ENCODE data around the gene C12orf42. TPM values are rescaled to one million over a fixed set of nuclear protein-coding genes. Genes with fewer than 3 reads are reported as not detected.

The C12orf42 gene
- total and polyA plus RNA-seq, 2 of the 4 experiments (the other 2 are of a cell fraction) = not detected

DNA sequence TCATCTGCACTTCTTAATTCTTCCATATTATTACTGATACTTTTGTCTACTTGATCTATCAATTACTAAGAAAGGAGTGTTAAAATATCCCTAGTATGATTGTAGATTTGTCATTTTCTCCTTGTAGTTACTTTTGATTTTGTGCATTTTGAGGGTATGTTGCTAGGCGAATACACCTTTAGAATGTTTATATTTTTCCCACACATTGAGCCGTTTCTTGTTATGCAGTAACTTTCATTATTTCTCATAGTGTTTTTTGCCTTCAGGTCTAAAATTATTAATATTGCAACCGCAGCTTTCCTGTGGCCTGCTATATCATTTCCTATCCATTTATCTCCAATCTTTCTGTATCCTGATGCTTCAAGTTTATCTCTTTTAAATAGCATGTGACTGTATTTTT, 44.6 kb upstream of the C12orf42 start:
- Histone ChIP-seq H3K27me3 (ENCODE audit: control insufficient read depth, insufficient read depth, low read length) (no peaks in the 10 kb centered on the region), H3K4ac (ENCODE audit: low read depth, low read length) (no peak overlapping the region), H2AK5ac (ENCODE audit: low read depth, low read length) (no peak overlapping the region), H3K9me3 (ENCODE audit: control insufficient read depth, insufficient read depth, low read length) (no peaks in the 10 kb centered on the region), H3K4me1 (ENCODE audit: control insufficient read depth, insufficient read depth, low read length) (no peaks in the 10 kb centered on the region), H2BK120ac (ENCODE audit: low read depth, low read length) (no peak overlapping the region), H2BK15ac (ENCODE audit: low read depth, low read length) (no peak overlapping the region), H3K56ac (ENCODE audit: extremely low read depth, insufficient read depth, low read length) (no peak overlapping the region), H3K36me3 (ENCODE audit: control insufficient read depth, insufficient read depth, low read length) (no peaks in the 10 kb centered on the region), H3K27ac (ENCODE audit: insufficient read depth, low read length) (no peak overlapping the region), H2BK5ac (ENCODE audit: low read depth, low read length, poor library complexity, severe bottlenecking) (no peak overlapping the region), H4K20me1 (ENCODE audit: insufficient read depth, low read length) (no peaks in the 10 kb centered on the region), H2AFZ (replicated peaks; ENCODE audit: low read length, poor library complexity) (no peak overlapping the region), H4K5ac (ENCODE audit: low read depth, low read length) (no peak overlapping the region), H2BK20ac (ENCODE audit: low read depth, low read length) (no peak overlapping the region), H2AK9ac (replicated peaks; ENCODE audit: low read depth, low read length, poor library complexity) (no peak overlapping the region), H3K4me3 (ENCODE audit: insufficient read depth, low read depth, low read length) (no peak overlapping the region), H3K18ac (ENCODE audit: low read depth, low read length) (no peak overlapping the region), H4K91ac (ENCODE audit: insufficient read depth, low read depth, low read length) (no peak overlapping the region), H3K4me2 (ENCODE audit: low read depth, low read length) (no peak overlapping the region), H4K8ac (ENCODE audit: low read depth in 2 of 2, low read length in 2 of 2) (no peak overlapping the region), H3K9me1 (ENCODE audit: insufficient read depth, low read length) (no peaks in the 10 kb centered on the region), H3K9ac (ENCODE audit: low read depth, low read length) (no peak overlapping the region), H3K14ac (replicated peaks; ENCODE audit: low read depth, low read length) (no peak overlapping the region), H3K79me1 (ENCODE audit: low read depth in 1 of 2, low read length in 2 of 2) (no peaks in the 10 kb centered on the region), H3K23ac (ENCODE audit: low read depth, low read length) (no peak overlapping the region)
- intact Hi-C loops (cut with micrococcal nuclease) (loop anchor here (10.0 kb wide), 1 partner anchor 766 kb away; no protein-coding TSS in a partner anchor), in situ Hi-C loops (cut with MboI; ENCODE audit: low sequenced_read_pairs) (no loop called here), dilution Hi-C loops (cut with HindIII; ENCODE audit: low sequenced_read_pairs, unreplicated experiment) (no loop called here)
- BruUV-seq (replicated peaks) = no TSS peak
- POLR2A ChIA-PET (ENCODE audit: unreplicated experiment) = no interaction called here
- TF ChIP-seq CHD1 (IDR thresholded peaks at IDR 0.05; ENCODE audit: low read depth, low read length) (no peak), CTCF (conservative IDR thresholded peaks at IDR 0.05; ENCODE audit: low read depth, low read length) (no peak), BHLHE40 (IDR thresholded peaks at IDR 0.05; ENCODE audit: low read depth, low read length) (no peak), FOS (IDR thresholded peaks at IDR 0.05; ENCODE audit: low read depth, low read length) (no peak), MXI1 (IDR thresholded peaks at IDR 0.05; ENCODE audit: borderline replicate concordance, low read depth, low read length) (no peak), RCOR1 (IDR thresholded peaks at IDR 0.05; ENCODE audit: insufficient replicate concordance, low read length) (no peak), NFE2L2 (IDR thresholded peaks at IDR 0.05; ENCODE audit: low read depth, low read length) (no peak), RAD21 (IDR thresholded peaks at IDR 0.05; ENCODE audit: low read length) (no peak), CEBPB (IDR thresholded peaks at IDR 0.05; ENCODE audit: low read depth, low read length) (no peak), MAFK (IDR thresholded peaks at IDR 0.05; ENCODE audit: low read depth, low read length) (no peak), RFX5 (IDR thresholded peaks at IDR 0.05; ENCODE audit: low read depth, low read length) (no peak), POLR2A (IDR thresholded peaks at IDR 0.05; ENCODE audit: low read depth, low read length) (no peak), SMC3 (IDR thresholded peaks at IDR 0.05; ENCODE audit: low read depth, low read length) (no peak), MAZ (IDR thresholded peaks at IDR 0.05; ENCODE audit: borderline replicate concordance, low read depth, low read length) (no peak)
- TF ChIP-seq, protein P1, sequence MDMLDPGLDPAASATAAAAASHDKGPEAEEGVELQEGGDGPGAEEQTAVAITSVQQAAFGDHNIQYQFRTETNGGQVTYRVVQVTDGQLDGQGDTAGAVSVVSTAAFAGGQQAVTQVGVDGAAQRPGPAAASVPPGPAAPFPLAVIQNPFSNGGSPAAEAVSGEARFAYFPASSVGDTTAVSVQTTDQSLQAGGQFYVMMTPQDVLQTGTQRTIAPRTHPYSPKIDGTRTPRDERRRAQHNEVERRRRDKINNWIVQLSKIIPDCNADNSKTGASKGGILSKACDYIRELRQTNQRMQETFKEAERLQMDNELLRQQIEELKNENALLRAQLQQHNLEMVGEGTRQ (IDR thresholded peaks at IDR 0.05; ENCODE audit: low read depth, low read length) = no peak
- ATAC-seq (ENCODE audit: low read depth) = no peak
- no peak for DNase-seq
- CTCF ChIA-PET = interaction anchor here (2.0 kb wide), 1 partner anchor 8 kb away, joined by 6 read pairs; no protein-coding TSS in a partner anchor
- WGBS, 2 experiments (ENCODE audit: extremely low coverage in 2 of 2, insufficient read length in 1 of 2) = no CpG with 5 or more reads among the region's 3 CpGs

Data from IMR-90 (cell line).